ENCODE measurements around the gene SIPA1L3.

The SIPA1L3 gene

GRCh38 chr19:38197937-38198704 is 291.1 kb downstream of the SIPA1L3 start:
- DNase-seq = no peak

- no peak for DNase-seq
Observed at GRCh38 chr19:38199340-38199739, 292.3 kb downstream of the SIPA1L3 start.

- DNase-seq = no peak
Observed at GRCh38 chr19:38201731-38202130, 294.7 kb downstream of the SIPA1L3 start.

- no peak for DNase-seq
Observed at GRCh38 chr19:38202504-38202903, 295.5 kb downstream of the SIPA1L3 start.

- no peak for DNase-seq
Observed at GRCh38 chr19:38203197-38203596, 296.2 kb downstream of the SIPA1L3 start.

- DNase-seq = no peak
Observed at GRCh38 chr19:38204096-38204495, 297.1 kb downstream of the SIPA1L3 start.

GRCh38 chr19:38204728-38205127 is 297.7 kb downstream of the SIPA1L3 start:
- DNase-seq = no peak

- DNase-seq = no peak
Observed at GRCh38 chr19:38206006-38206745, 299.2 kb downstream of the SIPA1L3 start.

GRCh38 chr19:38206928-38207327 is 299.9 kb downstream of the SIPA1L3 start:
- no peak for DNase-seq

- DNase-seq = no peak
Observed at GRCh38 chr19:38207543-38207942, 300.5 kb downstream of the SIPA1L3 start.

GRCh38 chr19:38208571-38208970 is 301.6 kb downstream of the SIPA1L3 start:
- DNase-seq = no peak

- DNase-seq = no peak
Observed at GRCh38 chr19:38209152-38209551, 302.1 kb downstream of the SIPA1L3 start.

GRCh38 chr19:38209671-38210457 is 302.9 kb downstream of the SIPA1L3 start:
- peak; percentile 17 for DNase-seq

GRCh38 chr19:38210458-38210987 is 303.5 kb downstream of the SIPA1L3 start:
- DNase-seq = peak; percentile 55

- DNase-seq = no peak
Observed at GRCh38 chr19:38211151-38211591, 304.2 kb downstream of the SIPA1L3 start.

- no peak for DNase-seq
Observed at GRCh38 chr19:38211766-38212165, 304.8 kb downstream of the SIPA1L3 start.

GRCh38 chr19:38213469-38213868 is 306.5 kb downstream of the SIPA1L3 start:
- no peak for DNase-seq

GRCh38 chr19:38213911-38214625 is 307.1 kb downstream of the SIPA1L3 start:
- DNase-seq = peak; percentile 43

- DNase-seq = no peak
Observed at GRCh38 chr19:38216785-38217641, 310.0 kb downstream of the SIPA1L3 start.

- DNase-seq = no peak
Observed at GRCh38 chr19:38218204-38218603, 311.2 kb downstream of the SIPA1L3 start.

- DNase-seq = no peak
Observed at GRCh38 chr19:38219221-38219620, 312.2 kb downstream of the SIPA1L3 start.

Measured in fibroblast of upper back skin (primary cell).